K562 (cell line): Measurements from ENCODE around the gene SBNO1. TPM values are rescaled to one million over a fixed set of nuclear protein-coding genes. Genes with fewer than 3 reads are reported as not detected.

Experiments used
- ATAC-seq: fragments of 200-7000 bp; cut with Tn5 transposase; 3 replicates; pipeline ENCODE4 v1.9.1; 2020; ENCODE audit warnings: moderate library complexity
- BruUV-seq: library from RNA; stranded (reverse); fragments of 400-500 nt; replicated peaks from 2 replicates; lab custom pipeline; 2021; lab: Mats Ljungman, UMichigan
- CTCF ChIA-PET: fragments of 300-600 bp; formaldehyde crosslinking; extraction: SDS; loops from one replicate; lab custom pipeline; 2021; ENCODE audit warnings: low intra/inter-chr PET ratio; lab: Yijun Ruan, JAX
- POLR2A ChIA-PET: fragments of 300-600, 350-650 bp; sonication (Branson Sonifier 250); formaldehyde crosslinking; extraction: SDS; loops from one replicate; lab custom pipeline; 2021; ENCODE audit warnings: antibody characterized with exemption, inconsistent platforms; lab: Yijun Ruan, JAX
- DNase-seq, 4 experiments: peaks; one replicate each; pipeline versions ENCODE4 v3.0.0 to v3.0.0-alpha.2; 2011 to 2018; ENCODE audit warnings: low spot score in 3 of 4, mixed read lengths in 3 of 4; ENCODE audit errors: extremely low read depth in 1 of 4
- FAIRE-seq: peaks from 2 replicates; lab custom pipeline; 2011; peaks lifted over from hg19 to GRCh38; lab: Jason Lieb, UNC
- H2AFZ ChIP-seq: 2 replicates; pipeline ENCODE4 v1.6.0; 2011; ENCODE audit warnings: low read depth, low read length, control low read depth, inconsistent platforms
- H3K27ac ChIP-seq: fragments of 200-600 bp; 3 replicates; pipeline ENCODE4 v1.8.0; 2011; ENCODE audit warnings: low read depth, mild to moderate bottlenecking, control low read depth, inconsistent platforms, low read length, moderate library complexity, mixed read lengths; ENCODE audit errors: extremely low read depth
- H3K27me3 ChIP-seq, 2 experiments: fragments of 300-600 bp in 1 of 2; 2 replicates in 1 of 2; 3 replicates in 1 of 2; pipeline versions ENCODE4 v1.6.0 to v1.8.0; 2011; ENCODE audit warnings: inconsistent platforms in 2 of 2, low read length in 2 of 2, mild to moderate bottlenecking in 1 of 2, mixed read lengths in 1 of 2, moderate library complexity in 1 of 2; ENCODE audit not compliant: control insufficient read depth in 2 of 2, insufficient read depth in 2 of 2
- H3K36me3 ChIP-seq: fragments of 300-600 bp; 3 replicates; pipeline ENCODE4 v1.8.0; 2011; ENCODE audit warnings: mild to moderate bottlenecking, low read length, inconsistent platforms; ENCODE audit not compliant: control insufficient read depth, insufficient read depth
- H3K4me1 ChIP-seq, 2 experiments: fragments of 200-600 bp in 1 of 2; replicated peaks in 1 of 2; 2 replicates in 1 of 2; 3 replicates in 1 of 2; pipeline versions ENCODE4 v1.5.1 to v1.8.0; 2011; ENCODE audit warnings: inconsistent platforms in 2 of 2, low read length in 2 of 2, mild to moderate bottlenecking in 1 of 2, mixed read lengths in 1 of 2, moderate library complexity in 1 of 2; ENCODE audit not compliant: control insufficient read depth in 2 of 2, insufficient read depth in 2 of 2
- H3K4me2 ChIP-seq: 2 replicates; pipeline ENCODE4 v1.6.1; 2011; ENCODE audit warnings: low read length, control low read depth, inconsistent platforms, mixed read lengths; ENCODE audit not compliant: insufficient read depth
- H3K4me3 ChIP-seq: fragments of 200-600 bp; sonication (generic), shearing (Covaris generic); 2 replicates; pipeline ENCODE4 v1.5.1; 2016; ENCODE audit warnings: control low read depth, inconsistent platforms
- H3K79me2 ChIP-seq: fragments of 200-600 bp; 3 replicates; pipeline ENCODE4 v1.8.0; 2011; ENCODE audit warnings: low read length, inconsistent platforms; ENCODE audit not compliant: control insufficient read depth, insufficient read depth
- H3K9ac ChIP-seq, 2 experiments: 2 replicates each; pipeline versions ENCODE4 v1.6.0 to v1.6.1; 2011; ENCODE audit warnings: low read depth in 2 of 2, low read length in 2 of 2, control low read depth in 1 of 2, inconsistent platforms in 1 of 2, mild to moderate bottlenecking in 1 of 2, mixed read lengths in 1 of 2; ENCODE audit not compliant: insufficient read depth in 1 of 2
- H3K9me1 ChIP-seq: one replicate; pipeline ENCODE4 v1.6.0; 2011; ENCODE audit warnings: inconsistent platforms, mild to moderate bottlenecking, low read length, moderate library complexity; ENCODE audit not compliant: control insufficient read depth, insufficient read depth
- H3K9me3 ChIP-seq: replicated peaks from 2 replicates; pipeline ENCODE4 v1.5.1; 2011; ENCODE audit warnings: low read depth, low read length, inconsistent platforms; ENCODE audit not compliant: control insufficient read depth, insufficient read depth
- H4K20me1 ChIP-seq: replicated peaks from 2 replicates; pipeline ENCODE4 v1.6.1; 2011; ENCODE audit warnings: low read length, inconsistent platforms, mixed read lengths; ENCODE audit not compliant: control insufficient read depth, insufficient read depth
- CBX3 ChIP-seq, 2 experiments: IDR thresholded peaks; 1 replicate in 1 of 2; 2 replicates in 1 of 2; pipeline ENCODE4 v1.6.1; 2012; ENCODE audit warnings: inconsistent platforms in 2 of 2, low read length in 2 of 2, borderline replicate concordance in 1 of 2, control low read depth in 1 of 2
- CEBPB ChIP-seq: fragments of 450-650 bp; IDR thresholded peaks from 2 replicates; pipeline ENCODE4 v1.6.1; 2016; ENCODE audit warnings: missing genetic modification characterization, missing compliant biosample characterization
- GABPB1 ChIP-seq: sonication (generic); formaldehyde crosslinking; IDR thresholded peaks from 2 replicates; pipeline ENCODE4 v1.8.0; 2022; ENCODE audit warnings: mild to moderate bottlenecking, missing genetic modification reagents
- HNRNPUL1 ChIP-seq: fragments of 200-400 bp; formaldehyde crosslinking; IDR thresholded peaks from 2 replicates; pipeline ENCODE4 v1.6.1; 2017; ENCODE audit warnings: low read length
- NFATC3 ChIP-seq: fragments of 450-650 bp; IDR thresholded peaks from 2 replicates; pipeline ENCODE4 v1.6.1; 2017; ENCODE audit warnings: mild to moderate bottlenecking
- PPARD ChIP-seq: fragments of 250-450 bp; sonication (Bioruptor Pico); IDR thresholded peaks from 2 replicates; pipeline ENCODE4 v1.8.0; 2022; ENCODE audit warnings: inconsistent platforms, mild to moderate bottlenecking, moderate library complexity
- SAFB2 ChIP-seq: fragments of 200-400 bp; formaldehyde crosslinking; IDR thresholded peaks from 2 replicates; pipeline ENCODE4 v1.6.1; 2018; ENCODE audit warnings: borderline replicate concordance, low read length, low read depth, moderate library complexity; ENCODE audit not compliant: severe bottlenecking
- WGBS: fragments of 100-300 bp; shearing (Covaris generic); methylation state at CpG from one replicate; pipeline ENCODE4 v1.1.6; 2016; ENCODE audit warnings: low coverage, mixed read lengths; ENCODE audit not compliant: insufficient coverage; ENCODE audit errors: missing lambda C conversion rate; 5-methylcytosine and 5-hydroxymethylcytosine counted together
- in situ Hi-C: fragments of 300-500 bp; cut with MboI; formaldehyde crosslinking; loops from 4 replicates; pipeline ENCODE4 v1.15.0; 2018; ENCODE audit warnings: inconsistent platforms, mixed read lengths
- intact Hi-C: fragments of 100-400 bp; cut with micrococcal nuclease; formaldehyde crosslinking; loops from 2 replicates; pipeline ENCODE4 v1.14.2; 2022
- polyA plus RNA-seq, 8 experiments: library from polyadenylated mRNA; depleted of rRNA in 4 of 8; stranded (reverse) in 5 of 8; unstranded in 3 of 8; fragments of >200 nt; fragmentation: Nextera tagmentation in 2 of 8; fragmentation: Illumina TruSeq in 1 of 8; extraction: Ambion mirVana in 2 of 8; extraction: Trizol in 1 of 8; gene quantifications; 2 replicates each; pipeline versions ENCODE4 v1.2.1 to v1.2.3, GENCODE V29; 2011 to 2014; ENCODE audit warnings: inconsistent platforms in 1 of 8, missing spikeins in 1 of 8
- total RNA-seq, 7 experiments: library from RNA; depleted of rRNA in 6 of 7; stranded (reverse); fragments of >200 nt in 6 of 7; fragmentation: Illumina TruSeq in 2 of 7; extraction: Trizol in 2 of 7; gene quantifications; 2 replicates each; pipeline versions ENCODE4 v1.2.1 to v1.2.3, GENCODE V29; 2011 to 2021; ENCODE audit warnings: low replicate concordance in 1 of 7
- TF ChIP-seq, protein P1 (sequence below): sonication (generic); formaldehyde crosslinking; IDR thresholded peaks from 2 replicates; pipeline ENCODE4 v1.8.1; 2022; ENCODE audit warnings: missing genetic modification reagents
- TF ChIP-seq, protein P2 (sequence below): fragments of 450-650 bp; IDR thresholded peaks from 2 replicates; pipeline ENCODE4 v1.6.1; 2016
- TF ChIP-seq, protein P3 (sequence below): fragments of 250-450 bp; sonication (Bioruptor Pico); IDR thresholded peaks from 2 replicates; pipeline ENCODE4 v1.8.0; 2021; ENCODE audit warnings: moderate library complexity, mild to moderate bottlenecking, inconsistent platforms

Gene SBNO1
- total and polyA plus RNA-seq, 9 of the 15 experiments (the other 6 are each of a cell fraction or from before 2014, with no cell fraction given): 14.9 to 77.1 (median 35.9) TPM

DNA sequence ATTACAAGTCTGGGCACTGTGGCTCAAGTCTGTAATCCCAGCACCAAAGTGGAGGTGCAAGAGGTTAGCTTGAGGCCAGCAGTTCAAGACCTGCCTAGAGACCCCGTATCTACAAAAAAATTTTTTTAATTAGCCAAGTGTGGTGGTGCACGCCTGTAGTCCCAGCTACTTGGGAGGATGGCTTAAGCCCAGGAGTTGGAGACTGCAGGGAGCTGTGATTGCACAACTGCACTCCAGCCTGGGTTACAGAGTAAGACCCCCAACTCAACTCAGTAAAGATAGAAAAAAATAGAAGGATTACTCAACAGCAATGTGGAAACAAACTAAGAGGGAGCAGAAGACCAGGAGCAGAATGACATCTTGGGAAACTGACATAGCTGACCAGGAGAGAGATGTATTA is 13.3 kb downstream of the SBNO1 start:
- Histone ChIP-seq H3K4me3 (no peak overlapping the region), H3K9me3 (no peaks in the 10 kb centered on the region), H3K27ac (peak overlapping the region; percentile 4; the same call in 1 of the 3 replicates), H2AFZ (no peak overlapping the region), H3K79me2 (peaks cover 80% of the 10 kb centered on the region), H3K36me3 (peaks cover 68% of the 10 kb centered on the region), H3K9me1 (no peaks in the 10 kb centered on the region), H3K27me3 (no peaks in the 10 kb centered on the region), H3K4me2 (no peak overlapping the region), H3K4me1 (peaks cover 3 to 12% of the 10 kb centered on the region in 2 experiments; a peak in 4 of 5 replicates), H4K20me1 (0 out of 2 replicates have a peak, but pooled peaks cover 9% of the 10 kb centered on the region), H3K9ac (no peak overlapping the region)
- in situ Hi-C loops: no loop called here
- no TSS peak for BruUV-seq
- ChIA-PET CTCF (interaction anchor here (0.7 kb wide), 1 partner anchor 166 kb away, joined by 3 read pairs; no protein-coding TSS in a partner anchor), POLR2A (interaction anchor here (0.6 to 7.4 kb wide), 9 partner anchors 9 to 40 kb away, joined by 3 to 58 read pairs (median 4); partner anchors contain the start of gene SBNO1)
- WGBS: 81% methylated on average over 2 of the region's 2 CpGs
- ATAC-seq (no peak), FAIRE-seq (no peak), DNase-seq (no peak)
- intact Hi-C loops: no loop called here
- TF ChIP-seq CEBPB (tag) (peak; percentile 55; the same call in 1 of the 2 replicates), HNRNPUL1 (no peak)

DNA sequence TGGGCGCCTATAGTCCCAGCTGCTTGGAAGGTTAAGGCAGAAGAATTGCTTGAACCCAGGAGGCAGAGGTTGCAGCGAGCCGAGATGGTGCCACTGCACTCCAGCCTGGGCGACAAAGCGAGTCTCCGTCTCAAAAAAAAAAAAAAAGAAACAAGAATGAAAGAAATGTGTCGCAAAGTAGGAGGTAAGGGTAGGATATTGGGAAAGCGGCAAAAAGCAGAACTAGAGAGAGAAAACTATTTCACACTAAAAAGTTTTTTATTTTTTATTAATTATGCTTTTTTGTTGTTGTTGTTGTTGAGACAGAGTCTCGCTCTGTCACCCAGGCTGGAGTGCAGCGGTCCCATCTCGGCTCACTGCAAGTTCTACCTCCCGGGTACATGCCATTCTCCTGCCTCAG is 17.7 kb downstream of the SBNO1 start:
- Histone ChIP-seq H3K79me2 (peaks cover 63% of the 10 kb centered on the region), H3K4me3 (no peak overlapping the region), H4K20me1 (peaks cover 17% of the 10 kb centered on the region; the same call in 1 of the 2 replicates), H3K4me2 (no peak overlapping the region), H3K27me3 (no peaks in the 10 kb centered on the region), H2AFZ (no peak overlapping the region), H3K9ac (no peak overlapping the region), H3K27ac (no peak overlapping the region), H3K4me1 (no peaks in the 10 kb centered on the region), H3K9me1 (no peaks in the 10 kb centered on the region), H3K36me3 (peaks cover 87% of the 10 kb centered on the region), H3K9me3 (no peaks in the 10 kb centered on the region)
- FAIRE-seq (no peak), ATAC-seq (no peak), DNase-seq (no peak)
- intact Hi-C loops (no loop called here), in situ Hi-C loops (no loop called here)
- no TSS peak for BruUV-seq
- 95% methylated on average over 4 of the region's 12 CpGs for WGBS
- ChIA-PET CTCF (no interaction called here), POLR2A (interaction anchor here (1.2 kb wide), 1 partner anchor 9 kb away, joined by 3 read pairs; no protein-coding TSS in a partner anchor)
- TF ChIP-seq SAFB2: no peak
- TF ChIP-seq, protein P1, sequence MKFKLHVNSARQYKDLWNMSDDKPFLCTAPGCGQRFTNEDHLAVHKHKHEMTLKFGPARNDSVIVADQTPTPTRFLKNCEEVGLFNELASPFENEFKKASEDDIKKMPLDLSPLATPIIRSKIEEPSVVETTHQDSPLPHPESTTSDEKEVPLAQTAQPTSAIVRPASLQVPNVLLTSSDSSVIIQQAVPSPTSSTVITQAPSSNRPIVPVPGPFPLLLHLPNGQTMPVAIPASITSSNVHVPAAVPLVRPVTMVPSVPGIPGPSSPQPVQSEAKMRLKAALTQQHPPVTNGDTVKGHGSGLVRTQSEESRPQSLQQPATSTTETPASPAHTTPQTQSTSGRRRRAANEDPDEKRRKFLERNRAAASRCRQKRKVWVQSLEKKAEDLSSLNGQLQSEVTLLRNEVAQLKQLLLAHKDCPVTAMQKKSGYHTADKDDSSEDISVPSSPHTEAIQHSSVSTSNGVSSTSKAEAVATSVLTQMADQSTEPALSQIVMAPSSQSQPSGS: no peak
- TF ChIP-seq NFATC3: no peak
- no peak for TF ChIP-seq GABPB1 (CRISPR knock-in tag)
- TF ChIP-seq, protein P2, sequence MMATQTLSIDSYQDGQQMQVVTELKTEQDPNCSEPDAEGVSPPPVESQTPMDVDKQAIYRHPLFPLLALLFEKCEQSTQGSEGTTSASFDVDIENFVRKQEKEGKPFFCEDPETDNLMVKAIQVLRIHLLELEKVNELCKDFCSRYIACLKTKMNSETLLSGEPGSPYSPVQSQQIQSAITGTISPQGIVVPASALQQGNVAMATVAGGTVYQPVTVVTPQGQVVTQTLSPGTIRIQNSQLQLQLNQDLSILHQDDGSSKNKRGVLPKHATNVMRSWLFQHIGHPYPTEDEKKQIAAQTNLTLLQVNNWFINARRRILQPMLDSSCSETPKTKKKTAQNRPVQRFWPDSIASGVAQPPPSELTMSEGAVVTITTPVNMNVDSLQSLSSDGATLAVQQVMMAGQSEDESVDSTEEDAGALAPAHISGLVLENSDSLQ: no peak
- TF ChIP-seq, protein P3, sequence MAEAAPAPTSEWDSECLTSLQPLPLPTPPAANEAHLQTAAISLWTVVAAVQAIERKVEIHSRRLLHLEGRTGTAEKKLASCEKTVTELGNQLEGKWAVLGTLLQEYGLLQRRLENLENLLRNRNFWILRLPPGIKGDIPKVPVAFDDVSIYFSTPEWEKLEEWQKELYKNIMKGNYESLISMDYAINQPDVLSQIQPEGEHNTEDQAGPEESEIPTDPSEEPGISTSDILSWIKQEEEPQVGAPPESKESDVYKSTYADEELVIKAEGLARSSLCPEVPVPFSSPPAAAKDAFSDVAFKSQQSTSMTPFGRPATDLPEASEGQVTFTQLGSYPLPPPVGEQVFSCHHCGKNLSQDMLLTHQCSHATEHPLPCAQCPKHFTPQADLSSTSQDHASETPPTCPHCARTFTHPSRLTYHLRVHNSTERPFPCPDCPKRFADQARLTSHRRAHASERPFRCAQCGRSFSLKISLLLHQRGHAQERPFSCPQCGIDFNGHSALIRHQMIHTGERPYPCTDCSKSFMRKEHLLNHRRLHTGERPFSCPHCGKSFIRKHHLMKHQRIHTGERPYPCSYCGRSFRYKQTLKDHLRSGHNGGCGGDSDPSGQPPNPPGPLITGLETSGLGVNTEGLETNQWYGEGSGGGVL: no peak
- no peak for TF ChIP-seq PPARD (CRISPR knock-in tag)
- TF ChIP-seq CBX3 (IDR thresholded peaks at IDR 0.05; ENCODE audit: borderline replicate concordance in 1 of 2, low read length in 2 of 2): no peak
